Activated CD4-positive, CD25-positive, alpha-beta regulatory T cell treated with anti-CD3 and anti-CD28 coated beads, Interleukin-2, amount 50 U/mL, for 24 hours (primary cell): ENCODE data around the gene TCF3.

ENCODE experiments used
- ATAC-seq, 2 donors: fragments of 150-1000 bp; cut with Tn5 transposase; one replicate each; pipeline ENCODE4 v1.10.0; 2021; ENCODE audit warnings: mild to moderate bottlenecking in 1 of 2, moderate library complexity in 1 of 2

TCF3 gene

GRCh38 chr19:1577929-1578618 lies 74.3 kb downstream of the TCF3 start:
- ATAC-seq = no peak

GRCh38 chr19:1577090-1577928 lies 75.1 kb downstream of the TCF3 start:
- ATAC-seq = no peak

DNA sequence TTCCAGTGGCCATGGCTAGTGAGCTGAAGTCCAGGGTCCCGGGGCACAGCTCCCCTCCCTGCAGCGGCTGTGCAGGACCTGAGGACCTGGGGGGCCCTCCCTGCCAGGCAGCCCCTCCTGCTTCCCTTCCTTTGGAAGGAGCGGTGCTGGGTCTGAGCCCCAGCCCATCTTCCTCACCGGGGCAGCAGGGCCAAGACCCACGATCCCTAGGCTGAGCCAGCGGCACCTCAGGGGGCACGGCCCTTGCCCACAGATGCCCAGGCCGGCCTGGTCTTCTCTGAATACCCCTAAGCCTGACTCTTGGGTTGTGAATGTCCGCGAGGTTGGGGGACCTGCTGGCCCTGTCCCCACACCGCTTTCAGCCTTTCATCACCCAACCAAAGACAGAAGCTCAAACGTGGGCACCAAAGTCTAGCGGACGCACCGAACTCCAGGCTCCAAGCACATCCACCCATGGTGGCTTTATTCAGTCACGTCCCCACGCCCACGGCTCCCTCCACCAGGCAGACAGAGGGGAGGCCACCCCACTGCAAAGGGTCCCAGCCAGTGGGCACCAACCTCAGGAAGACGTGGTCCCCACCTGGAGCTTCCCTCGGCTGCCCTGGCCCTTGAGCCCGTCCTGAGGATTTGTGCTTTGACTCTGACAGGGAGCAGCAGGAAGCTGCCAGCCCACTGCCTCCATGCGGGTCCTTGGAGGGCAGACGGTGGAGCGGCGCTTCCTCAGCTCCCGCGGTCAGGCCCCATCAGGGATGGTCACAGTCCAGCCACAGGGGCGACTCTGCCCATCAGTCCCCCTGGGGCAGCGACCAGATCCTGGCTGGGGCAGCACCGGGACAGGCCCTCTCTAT lies 75.9 kb downstream of the TCF3 start:
- ATAC-seq = peak in 1 of 2 donors; percentile 15

DNA sequence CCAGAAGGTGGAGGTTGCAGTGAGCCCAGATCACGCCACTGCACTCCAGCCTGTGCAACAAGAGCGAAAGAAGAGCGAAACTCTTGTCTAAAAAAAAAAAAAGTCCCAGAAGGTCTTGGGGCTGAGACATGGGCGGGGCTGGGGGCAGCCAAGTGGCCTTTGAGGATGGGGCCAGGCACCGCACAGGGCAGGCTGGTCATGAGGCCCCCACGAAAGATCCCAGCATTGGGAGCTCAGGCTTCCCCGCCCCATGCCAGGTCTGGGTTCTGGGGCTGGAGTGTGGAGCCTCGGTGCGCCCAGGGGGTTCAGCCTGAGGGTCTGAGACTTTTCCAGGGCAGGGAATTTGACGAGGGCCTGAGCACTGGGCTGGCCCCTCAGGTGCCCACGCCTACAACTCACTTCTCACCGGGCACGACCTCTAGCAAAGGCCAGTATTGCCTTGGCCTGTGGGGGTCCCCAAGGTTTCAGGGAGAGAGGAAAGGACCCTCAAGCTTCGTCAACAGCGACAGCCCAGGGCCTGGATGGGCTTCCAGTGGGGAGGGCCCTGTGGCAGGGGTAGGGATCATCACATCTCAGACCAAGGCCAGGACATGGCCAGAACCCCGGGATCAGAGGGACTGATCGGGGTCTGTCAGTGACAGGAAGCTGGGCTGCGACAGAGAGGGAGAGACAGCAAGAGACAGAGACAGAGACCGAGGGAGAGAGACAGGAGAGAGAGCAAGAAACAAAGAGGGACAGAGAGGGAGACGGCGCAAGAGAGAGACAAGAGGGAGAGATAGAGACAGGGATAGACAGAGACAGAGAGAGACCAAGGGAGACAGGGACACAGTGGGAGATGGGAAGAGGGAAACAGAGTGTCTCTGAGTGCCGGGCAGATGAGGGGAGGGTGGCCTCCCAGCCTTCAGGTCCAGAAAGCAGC lies 76.8 kb downstream of the TCF3 start:
- ATAC-seq = no peak

GRCh38 chr19:1574354-1575136 lies 77.9 kb downstream of the TCF3 start:
- ATAC-seq = no peak

- ATAC-seq = no peak
Measured at GRCh38 chr19:1572795-1573194, 79.6 kb downstream of the TCF3 start.

DNA sequence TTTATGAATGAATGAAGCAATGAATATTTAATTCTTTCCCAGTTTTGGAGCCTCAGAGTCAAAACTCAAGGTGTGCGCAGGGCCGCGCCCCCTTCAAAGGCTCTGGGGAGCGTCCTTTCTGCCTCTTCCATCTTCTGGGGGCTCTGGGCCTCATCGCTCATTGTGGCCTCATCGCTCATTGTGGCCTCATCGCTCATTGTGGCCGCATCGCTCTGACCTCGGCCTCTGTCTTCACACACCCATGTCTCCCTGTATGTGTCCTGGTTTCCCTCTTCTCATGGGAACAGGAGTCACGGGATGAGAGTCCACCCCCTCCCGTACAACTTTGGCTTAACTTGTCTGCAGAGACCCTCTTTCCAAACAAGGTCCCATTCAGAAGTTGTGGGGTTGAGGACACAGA lies 81.1 kb downstream of the TCF3 start:
- no peak for ATAC-seq

GRCh38 chr19:1570836-1571235 lies 81.6 kb downstream of the TCF3 start:
- no peak for ATAC-seq

- ATAC-seq = no peak
Measured at GRCh38 chr19:1569997-1570396, 82.4 kb downstream of the TCF3 start.

DNA sequence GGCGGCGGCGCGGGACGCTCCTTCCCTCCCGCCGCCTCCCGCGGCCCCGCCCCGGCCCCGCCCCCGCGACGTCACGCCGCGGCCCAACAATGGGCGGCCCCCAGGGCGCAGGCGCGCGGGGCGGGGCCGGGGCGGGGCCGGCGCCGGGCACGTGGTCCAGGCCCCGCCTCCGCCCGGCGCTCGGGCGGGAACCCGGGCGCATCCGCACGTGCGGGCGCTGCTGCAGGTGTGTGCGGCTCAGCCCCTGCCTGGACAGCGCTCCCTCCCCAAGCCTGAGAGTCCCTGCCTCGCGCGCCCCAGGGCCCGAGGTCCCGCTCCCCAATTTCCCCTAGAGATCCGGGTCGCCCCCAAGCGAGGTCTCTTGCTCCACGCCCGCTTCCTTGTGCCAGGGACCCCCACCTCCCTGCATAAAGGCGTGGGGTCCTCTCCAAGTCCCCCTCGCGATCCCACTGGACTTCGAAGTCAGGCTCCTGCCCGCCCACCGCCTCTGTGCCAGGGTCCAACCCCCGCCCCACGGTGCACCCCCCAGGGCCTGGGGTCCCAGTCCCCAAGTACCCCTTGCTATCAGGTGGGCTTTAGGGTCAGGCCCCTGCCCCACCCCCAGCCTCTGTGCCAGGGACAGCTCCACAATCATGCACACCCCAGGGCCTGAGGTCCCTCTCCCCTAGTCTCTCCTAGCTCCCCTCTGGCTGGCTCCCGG lies 83.9 kb downstream of the TCF3 start, which contains the start of gene MEX3D:
Gene MEX3D (minus strand): TSS at position 6 of the 700 bp plus-strand sequence. CDS start 267 bp downstream, outside the sequence.
- ATAC-seq = peak; percentile 85 to 87

DNA sequence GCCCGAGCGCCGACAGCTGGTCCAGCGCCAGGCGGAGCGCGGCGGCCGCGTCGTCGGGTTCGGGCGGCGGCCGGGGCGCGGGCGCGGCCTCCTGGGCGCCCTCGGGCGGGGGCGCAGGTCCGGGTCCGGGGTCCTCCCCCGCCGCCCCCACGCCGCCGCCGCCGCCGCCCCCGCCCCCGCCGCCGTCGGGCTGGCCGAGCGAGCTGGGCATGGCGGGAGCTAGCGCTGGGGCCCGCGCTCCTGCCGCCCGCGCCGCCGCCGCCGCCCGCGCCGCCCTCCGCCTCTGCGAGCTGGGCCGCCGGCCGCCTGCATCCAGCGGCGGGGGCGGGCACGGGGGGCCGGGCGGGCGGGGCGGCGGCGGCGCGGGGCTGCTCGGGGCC lies 84.6 kb downstream of the TCF3 start:
- peak; percentile 25 to 29 for ATAC-seq

- ATAC-seq = no peak
Measured at GRCh38 chr19:1567116-1567847, 85.1 kb downstream of the TCF3 start.

DNA sequence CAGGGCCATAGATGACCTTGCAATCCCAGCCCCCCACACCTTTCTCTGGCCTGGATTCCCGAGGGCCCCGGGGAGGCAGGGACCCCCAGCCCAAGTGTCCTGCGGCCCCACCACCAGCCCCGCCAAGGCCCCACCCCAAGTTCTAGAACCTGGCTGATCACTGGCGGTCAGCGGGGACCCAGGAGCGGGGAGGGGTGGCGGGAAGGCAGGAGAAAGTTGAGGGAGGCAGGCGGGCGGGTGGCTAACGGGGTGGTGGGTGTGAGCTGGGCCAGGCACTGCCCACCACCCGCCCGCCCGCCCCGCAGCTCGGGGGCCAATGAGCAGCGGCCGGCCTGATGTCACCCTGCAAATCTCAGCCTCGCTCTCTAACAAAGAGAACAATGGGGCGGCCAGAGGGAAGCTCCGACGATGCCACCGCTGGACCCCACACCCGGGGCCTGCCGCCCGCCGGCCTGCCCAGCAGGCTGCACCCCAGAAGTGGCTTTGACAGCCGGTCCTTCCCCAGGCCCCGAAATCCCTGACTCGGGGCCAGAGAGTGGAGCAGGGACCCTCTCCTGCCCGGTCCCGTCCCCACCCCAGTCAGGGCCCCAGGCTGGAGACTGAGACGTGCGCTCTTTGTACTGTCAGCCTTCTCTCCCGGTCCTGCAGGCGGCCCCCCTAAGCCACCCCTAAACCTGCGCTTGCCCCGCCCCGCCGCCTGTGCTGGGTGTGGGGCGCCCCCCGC lies 85.9 kb downstream of the TCF3 start:
- ATAC-seq = no peak

- ATAC-seq = no peak
Measured at GRCh38 chr19:1563251-1563650, 89.2 kb downstream of the TCF3 start.

GRCh38 chr19:1561236-1561842 lies 91.1 kb downstream of the TCF3 start:
- ATAC-seq = no peak

GRCh38 chr19:1560286-1560882 lies 92.0 kb downstream of the TCF3 start:
- no peak for ATAC-seq
